Inflammatory macrophage treated with lipopolysaccharide for 1 hour (primary cell): Measurements from ENCODE around the gene ORM1.

Experiments
- DNase-seq, 2 donors: peaks; one replicate each; pipeline ENCODE4 v3.0.0-alpha.2; 2020 to 2022

Gene ORM1

GRCh38 chr9:114344692-114345091, 21.8 kb downstream of the ORM1 start:
- DNase-seq, result no peak

DNA sequence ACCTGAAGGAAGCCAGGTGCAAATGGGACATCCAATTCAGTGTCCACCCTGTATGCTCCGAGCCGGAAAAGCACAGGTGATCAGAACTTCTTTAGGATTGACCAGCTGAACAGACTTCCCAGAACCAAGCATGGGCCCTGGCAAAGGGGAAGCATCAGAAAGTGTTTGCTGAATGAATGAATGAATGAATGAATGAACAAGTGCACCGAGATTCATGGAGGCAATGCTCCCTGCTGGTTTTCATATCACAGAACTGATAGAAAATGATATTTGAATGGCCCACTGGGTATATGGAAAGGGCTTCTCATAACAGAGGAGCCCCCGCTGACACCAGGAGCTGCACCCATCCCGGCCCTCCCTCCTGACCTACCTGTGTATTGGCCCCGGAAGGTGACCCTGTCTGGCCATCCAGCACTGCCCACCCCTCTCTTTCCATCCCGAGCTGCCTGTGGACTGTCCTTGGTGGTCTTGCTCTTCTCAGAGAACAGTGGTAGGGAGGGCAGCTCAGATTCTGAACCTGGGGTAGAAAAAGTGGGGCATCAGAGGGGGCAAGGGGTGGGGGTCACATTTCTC, 22.7 kb downstream of the ORM1 start:
- no peak for DNase-seq

DNA sequence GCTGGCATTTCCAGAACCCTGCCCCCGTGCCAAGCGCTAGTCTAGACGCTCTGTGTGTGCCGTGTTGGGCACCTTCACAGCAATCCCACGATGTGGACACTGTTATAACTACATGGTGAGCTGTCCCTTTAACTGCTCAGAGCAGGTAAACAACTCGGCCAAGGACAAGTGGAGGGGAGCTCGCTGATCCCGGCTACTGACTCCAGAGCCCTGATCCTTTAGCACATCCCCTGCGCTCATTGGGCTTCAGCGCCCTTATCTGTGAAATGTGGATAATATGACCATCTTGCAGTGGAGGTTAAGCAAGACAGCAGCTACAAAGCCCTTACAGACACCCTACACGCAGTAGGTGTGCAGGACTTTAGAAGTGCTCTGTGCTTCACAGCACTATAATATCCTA, 23.2 kb downstream of the ORM1 start:
- DNase-seq, result no peak

DNA sequence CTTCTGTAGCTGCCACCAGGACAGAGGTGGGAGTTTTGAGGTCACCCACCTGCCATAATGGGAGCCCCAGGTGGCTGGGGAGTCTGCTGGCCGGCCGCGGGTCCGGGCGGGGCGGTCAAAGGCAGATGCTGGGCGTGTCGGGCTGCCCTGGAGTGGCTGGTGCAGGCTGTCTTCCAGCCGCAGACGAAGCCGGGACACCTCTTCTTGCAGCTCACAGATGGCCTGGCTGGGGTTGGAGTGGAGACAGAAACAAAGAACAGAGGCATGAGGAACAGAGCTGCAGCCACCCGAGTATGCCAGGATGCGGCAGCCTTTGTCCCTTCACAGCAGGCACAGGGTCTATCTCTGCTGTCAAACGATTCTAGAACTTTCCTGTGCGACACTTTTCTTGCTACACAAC, 24.8 kb downstream of the ORM1 start:
- no peak for DNase-seq

- no peak for DNase-seq
Observed at GRCh38 chr9:114348261-114348905, 25.5 kb downstream of the ORM1 start.

- DNase-seq, result peak; percentile 97 to 100
Observed at GRCh38 chr9:114348906-114349482, 26.1 kb downstream of the ORM1 start.

- no peak for DNase-seq
Observed at GRCh38 chr9:114349713-114350480, 27.0 kb downstream of the ORM1 start.

- peak; percentile 53 to 89 for DNase-seq
Observed at GRCh38 chr9:114350636-114351401, 27.9 kb downstream of the ORM1 start.

- DNase-seq, result peak; percentile 13 to 73
Observed at GRCh38 chr9:114351932-114352331, 29.0 kb downstream of the ORM1 start.

DNA sequence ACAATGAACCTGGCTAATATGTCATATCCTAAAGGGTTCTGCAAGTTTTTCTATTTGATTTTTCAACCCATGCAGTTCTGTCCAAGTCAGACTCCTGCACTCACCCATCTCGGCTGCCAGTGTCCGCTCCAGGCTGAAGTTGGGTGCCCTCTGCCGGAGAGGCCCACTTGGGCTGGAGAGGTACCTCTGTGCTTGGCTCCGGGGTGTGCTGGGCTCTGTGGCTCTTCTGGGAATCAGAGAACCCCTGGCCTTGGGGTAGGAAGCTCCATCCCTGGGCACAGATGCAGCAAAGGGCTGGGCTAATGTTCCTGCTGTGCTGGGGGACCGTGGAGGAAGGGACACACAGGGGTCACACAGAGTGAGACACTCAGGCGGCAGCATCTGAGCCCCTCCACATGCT, 32.9 kb downstream of the ORM1 start:
- no peak for DNase-seq

- DNase-seq, result no peak
Observed at GRCh38 chr9:114356792-114357191, 33.9 kb downstream of the ORM1 start.

DNA sequence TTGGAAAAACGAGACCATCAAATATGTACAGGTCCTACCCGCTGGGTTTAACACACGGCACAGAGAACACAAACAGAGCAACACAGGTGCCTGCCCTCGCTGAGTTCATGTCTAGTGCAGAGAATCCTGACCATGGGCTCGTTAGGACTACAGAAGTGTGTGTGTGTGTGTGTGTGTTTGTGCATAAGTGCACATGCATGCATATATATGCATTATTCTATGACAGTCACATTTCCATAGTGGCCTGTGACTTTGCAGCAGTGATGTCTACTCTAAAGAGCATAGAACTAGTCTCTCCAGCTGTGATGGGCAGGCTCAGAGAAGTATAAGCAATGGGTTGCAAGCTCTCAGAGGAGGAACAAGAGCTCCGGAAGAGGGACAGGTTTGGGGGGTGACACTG, 34.5 kb downstream of the ORM1 start:
- no peak for DNase-seq

GRCh38 chr9:114357911-114358328, 35.0 kb downstream of the ORM1 start:
- no peak for DNase-seq

GRCh38 chr9:114359801-114360200, 36.9 kb downstream of the ORM1 start:
- no peak for DNase-seq

DNA sequence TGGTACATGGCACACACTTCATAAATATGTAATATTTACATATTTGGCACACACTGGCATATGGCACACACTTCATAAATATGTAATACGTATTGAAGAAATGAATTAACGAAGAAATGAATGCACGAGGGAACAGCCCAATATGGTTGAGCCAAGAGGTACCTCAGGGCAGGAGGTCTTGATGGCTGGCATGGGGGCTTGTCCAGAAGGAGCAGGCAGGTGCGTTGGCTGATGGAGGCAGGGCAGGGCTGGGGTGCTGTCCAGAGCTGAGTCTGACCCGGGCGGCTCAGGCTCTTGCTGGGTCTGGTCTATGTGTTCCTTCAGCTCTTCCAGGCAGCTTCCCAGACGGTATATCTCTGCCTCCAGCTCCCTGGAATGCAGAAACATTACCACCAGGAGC, 38.6 kb downstream of the ORM1 start:
- DNase-seq, result no peak

DNA sequence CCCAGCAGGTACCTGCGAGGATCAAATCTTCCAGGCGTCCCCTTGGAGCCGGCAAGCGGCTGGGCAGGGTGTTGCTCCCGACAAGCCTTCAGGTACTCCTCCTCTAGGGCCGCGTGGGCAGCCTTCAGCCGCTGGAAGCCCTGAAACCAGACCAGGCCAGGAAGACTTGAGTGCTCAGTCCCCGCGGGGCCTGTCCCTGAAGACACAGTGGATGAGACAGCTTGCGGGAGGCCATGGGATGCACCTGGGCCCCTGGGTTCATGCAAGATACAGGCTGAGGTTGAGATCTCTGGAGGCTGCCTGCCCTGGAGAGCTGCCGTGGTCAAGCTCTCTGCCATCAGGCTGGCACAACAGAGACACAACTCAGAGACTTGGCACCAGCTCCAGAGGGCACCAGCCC, 39.5 kb downstream of the ORM1 start:
- no peak for DNase-seq

GRCh38 chr9:114363424-114363823, 40.5 kb downstream of the ORM1 start:
- DNase-seq, result no peak

- DNase-seq, result peak; percentile 71 to 76
Observed at GRCh38 chr9:114364134-114365041, 41.5 kb downstream of the ORM1 start.

- DNase-seq, result no peak
Observed at GRCh38 chr9:114365194-114365593, 42.3 kb downstream of the ORM1 start.

GRCh38 chr9:114366334-114367128, 43.6 kb downstream of the ORM1 start:
- no peak for DNase-seq

GRCh38 chr9:114367366-114367765, 44.5 kb downstream of the ORM1 start:
- DNase-seq, result no peak
